ENCODE results near the gene TBX15.

GRCh38 chr1:118842452-118843201, 145.5 kb downstream of the TBX15 start:
- no peak for TF ChIP-seq SIN3A (IDR thresholded peaks at IDR 0.05; ENCODE audit: borderline replicate concordance, insufficient read depth, low read depth, low read length)
- TF ChIP-seq CTCF (IDR thresholded peaks at IDR 0.05), result no peak
